BLaER1 treated with 17β-estradiol and CSF1 and Interleukin-3, amounts not matched to agents 10 nM and 100 nM (cell line): Measurements from ENCODE around the gene LRRC49.

Experiments used
- H3K27ac ChIP-seq, 11 experiments: shearing (Covaris generic); formaldehyde crosslinking; 2 replicates each; pipeline ENCODE4 v1.8.1; 2022
- H3K27me3 ChIP-seq, 11 experiments: shearing (Covaris generic); formaldehyde crosslinking; 2 replicates each; pipeline ENCODE4 v1.8.1; 2022
- H3K36me3 ChIP-seq, 11 experiments: shearing (Covaris generic); formaldehyde crosslinking; 2 replicates each; pipeline ENCODE4 v1.8.1; 2022
- H3K4me1 ChIP-seq, 10 experiments: shearing (Covaris generic); formaldehyde crosslinking; 2 replicates each; pipeline ENCODE4 v1.8.1; 2022
- H3K4me2 ChIP-seq, 11 experiments: shearing (Covaris generic); formaldehyde crosslinking; 2 replicates each; pipeline ENCODE4 v1.8.1; 2022
- H3K4me3 ChIP-seq, 10 experiments: shearing (Covaris generic); formaldehyde crosslinking; 2 replicates each; pipeline ENCODE4 v1.8.1; 2022
- H3K9ac ChIP-seq, 11 experiments: shearing (Covaris generic); formaldehyde crosslinking; 2 replicates each; pipeline ENCODE4 v1.8.1; 2022
- H3K9me3 ChIP-seq, 11 experiments: shearing (Covaris generic); formaldehyde crosslinking; replicated peaks in 1 of 11; 2 replicates each; pipeline ENCODE4 v1.8.1; 2022
- H4K20me1 ChIP-seq, 11 experiments: shearing (Covaris generic); formaldehyde crosslinking; 2 replicates each; pipeline ENCODE4 v1.8.1; 2022
- Cebpa-rat ChIP-seq, 11 experiments: shearing (Covaris generic); IDR thresholded peaks; 2 replicates each; pipeline ENCODE4 v1.8.1; 2022

The LRRC49 gene

DNA sequence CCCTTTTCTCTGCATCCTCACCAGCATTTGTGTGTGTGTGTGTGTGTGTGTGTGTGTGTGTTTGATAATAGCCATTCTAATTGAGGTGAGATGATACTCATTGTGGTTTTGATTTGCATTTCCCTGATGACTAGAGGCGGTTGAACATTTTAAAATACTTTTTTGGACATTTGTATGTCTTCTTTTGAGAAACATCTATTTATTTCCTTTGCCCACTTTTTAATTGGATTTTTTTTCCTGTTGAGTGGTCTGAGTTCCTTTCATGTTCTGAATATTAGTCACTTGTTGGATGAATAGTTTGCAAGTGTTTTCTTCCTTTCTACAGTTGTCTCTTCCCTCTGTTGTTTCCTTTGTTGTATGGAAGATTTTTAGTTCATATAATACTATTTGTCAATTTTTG, 168.4 kb downstream of the LRRC49 start:
- Histone ChIP-seq H4K20me1 (no peaks in the 10 kb centered on the region), H3K4me1 (peaks cover 0 to 6% (median 0%) of the 10 kb centered on the region in 10 experiments; a peak in 2 of 20 replicates), H3K9me3 (peaks cover 3 to 18% (median 12%) of the 10 kb centered on the region in 11 experiments; a peak in 8 of 22 replicates), H3K4me3 (no peak overlapping the region), H3K27me3 (no peaks in the 10 kb centered on the region), H3K27ac (no peak overlapping the region), H3K9ac (no peak overlapping the region), H3K36me3 (no peaks in the 10 kb centered on the region), H3K4me2 (no peak overlapping the region)
- no peak for TF ChIP-seq Cebpa-rat (IDR thresholded peaks at IDR 0.05)

DNA sequence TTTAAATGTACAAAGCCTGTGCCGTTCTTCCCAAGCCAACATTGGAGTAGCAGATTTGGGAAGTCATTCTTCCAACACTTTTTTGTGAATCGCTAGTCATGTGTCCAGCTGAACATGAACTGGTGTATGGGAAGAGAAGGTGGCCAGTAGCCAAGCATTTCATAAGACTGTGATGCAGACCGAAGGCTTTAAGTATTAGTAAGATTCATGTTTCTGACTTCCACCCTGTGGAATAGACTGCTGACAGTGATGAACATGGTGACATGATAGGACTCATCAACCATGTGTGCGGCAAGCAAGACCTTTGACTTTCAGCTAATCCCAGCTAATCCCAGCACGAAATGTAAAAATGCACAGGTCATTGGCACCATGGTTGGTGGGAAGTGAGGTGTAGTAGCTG, 174.4 kb downstream of the LRRC49 start:
- Histone ChIP-seq H3K4me2 (no peak overlapping the region), H4K20me1 (no peaks in the 10 kb centered on the region), H3K9me3 (peaks cover 0 to 10% (median 3%) of the 10 kb centered on the region in 11 experiments; a peak in 4 of 22 replicates), H3K36me3 (no peaks in the 10 kb centered on the region), H3K9ac (no peak overlapping the region), H3K4me1 (peaks cover 0 to 6% (median 0%) of the 10 kb centered on the region in 10 experiments; a peak in 2 of 20 replicates), H3K27ac (no peak overlapping the region), H3K27me3 (no peaks in the 10 kb centered on the region), H3K4me3 (no peak overlapping the region)
- no peak for TF ChIP-seq Cebpa-rat (IDR thresholded peaks at IDR 0.05)

DNA sequence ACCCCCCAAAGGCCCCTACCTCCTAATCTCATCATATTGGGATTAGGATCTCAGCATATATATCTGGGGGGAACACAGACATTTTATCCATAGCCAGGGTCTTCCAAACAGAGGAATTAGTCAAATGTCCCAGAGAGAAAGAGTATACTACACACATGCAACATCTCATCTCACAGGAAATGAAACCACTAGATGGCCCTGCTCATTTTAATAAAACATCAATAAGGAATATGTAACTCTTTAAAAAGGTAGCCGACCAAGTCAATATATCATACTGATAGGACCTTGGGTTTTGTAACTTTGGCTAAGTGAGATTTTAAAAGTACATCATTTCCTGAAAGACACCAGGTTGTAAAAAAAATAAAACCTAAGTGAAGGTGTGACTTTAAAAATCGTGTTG, 177.1 kb downstream of the LRRC49 start:
- Histone ChIP-seq H3K4me3 (no peak overlapping the region), H3K9me3 (peaks cover 0 to 9% (median 4%) of the 10 kb centered on the region in 11 experiments; a peak in 5 of 22 replicates), H3K27me3 (no peaks in the 10 kb centered on the region), H4K20me1 (no peaks in the 10 kb centered on the region), H3K4me2 (no peak overlapping the region), H3K4me1 (no peaks in the 10 kb centered on the region), H3K9ac (no peak overlapping the region), H3K36me3 (no peaks in the 10 kb centered on the region), H3K27ac (no peak overlapping the region)
- TF ChIP-seq Cebpa-rat (IDR thresholded peaks at IDR 0.05), result no peak

DNA sequence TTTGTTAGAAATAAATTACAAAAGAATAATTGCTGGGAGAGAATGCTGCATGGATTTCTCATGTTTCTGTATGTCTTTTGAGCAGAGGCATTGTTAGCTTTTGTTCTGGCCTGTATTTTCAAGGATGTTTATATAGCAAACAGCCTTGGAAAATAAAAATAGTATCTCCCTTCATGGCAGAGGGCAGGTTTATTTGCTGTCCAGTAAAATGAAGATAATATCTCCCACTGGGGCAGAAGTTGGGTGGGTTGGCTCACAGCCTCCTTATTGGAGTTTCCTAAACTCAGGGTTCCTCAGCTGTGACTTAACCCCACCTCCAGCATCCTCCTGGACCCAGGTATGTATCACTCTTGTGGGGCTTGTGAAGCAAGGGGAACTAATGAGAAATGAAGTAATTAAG, 178.9 kb downstream of the LRRC49 start:
- H3K4me1 ChIP-seq, result no peaks in the 10 kb centered on the region
- no peaks in the 10 kb centered on the region for H3K27me3 ChIP-seq
- no peak overlapping the region for H3K4me2 ChIP-seq

DNA sequence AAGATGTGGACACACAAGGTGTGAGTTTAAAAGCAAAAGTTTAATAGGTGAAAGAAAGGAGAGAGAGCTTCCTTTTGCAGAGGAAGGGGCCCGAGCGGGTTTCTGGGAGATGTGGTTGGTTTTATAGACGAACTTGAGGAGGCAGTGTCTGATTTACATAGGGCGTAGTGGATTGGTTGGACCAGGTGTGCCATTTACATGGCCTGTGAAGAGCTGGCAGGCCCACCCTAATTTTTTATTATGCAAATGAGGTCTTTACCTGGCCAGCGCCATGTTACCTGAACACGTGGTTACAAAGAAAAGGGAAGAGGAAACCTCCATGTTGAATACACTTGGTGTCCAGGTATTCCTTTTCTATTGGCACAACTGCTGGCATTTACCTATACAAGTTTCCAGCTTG, 179.8 kb downstream of the LRRC49 start:
- Histone ChIP-seq H3K27me3 (no peaks in the 10 kb centered on the region), H3K27ac (no peak overlapping the region), H3K9ac (no peak overlapping the region), H3K4me3 (no peak overlapping the region), H3K36me3 (no peaks in the 10 kb centered on the region), H3K4me2 (no peak overlapping the region), H4K20me1 (no peaks in the 10 kb centered on the region), H3K9me3 (peaks cover 0 to 9% (median 5%) of the 10 kb centered on the region in 11 experiments; a peak in 6 of 22 replicates), H3K4me1 (no peaks in the 10 kb centered on the region)
- no peak for TF ChIP-seq Cebpa-rat (IDR thresholded peaks at IDR 0.05)

More for the DNA sequence above, 178.9 kb downstream of the LRRC49 start:
- Histone ChIP-seq H3K27ac (no peak overlapping the region), H3K9me3 (peaks cover 0 to 9% (median 5%) of the 10 kb centered on the region in 11 experiments; a peak in 6 of 22 replicates), H3K9ac (no peak overlapping the region), H4K20me1 (no peaks in the 10 kb centered on the region), H3K36me3 (no peaks in the 10 kb centered on the region), H3K4me3 (no peak overlapping the region)
- TF ChIP-seq Cebpa-rat (IDR thresholded peaks at IDR 0.05), result no peak

DNA sequence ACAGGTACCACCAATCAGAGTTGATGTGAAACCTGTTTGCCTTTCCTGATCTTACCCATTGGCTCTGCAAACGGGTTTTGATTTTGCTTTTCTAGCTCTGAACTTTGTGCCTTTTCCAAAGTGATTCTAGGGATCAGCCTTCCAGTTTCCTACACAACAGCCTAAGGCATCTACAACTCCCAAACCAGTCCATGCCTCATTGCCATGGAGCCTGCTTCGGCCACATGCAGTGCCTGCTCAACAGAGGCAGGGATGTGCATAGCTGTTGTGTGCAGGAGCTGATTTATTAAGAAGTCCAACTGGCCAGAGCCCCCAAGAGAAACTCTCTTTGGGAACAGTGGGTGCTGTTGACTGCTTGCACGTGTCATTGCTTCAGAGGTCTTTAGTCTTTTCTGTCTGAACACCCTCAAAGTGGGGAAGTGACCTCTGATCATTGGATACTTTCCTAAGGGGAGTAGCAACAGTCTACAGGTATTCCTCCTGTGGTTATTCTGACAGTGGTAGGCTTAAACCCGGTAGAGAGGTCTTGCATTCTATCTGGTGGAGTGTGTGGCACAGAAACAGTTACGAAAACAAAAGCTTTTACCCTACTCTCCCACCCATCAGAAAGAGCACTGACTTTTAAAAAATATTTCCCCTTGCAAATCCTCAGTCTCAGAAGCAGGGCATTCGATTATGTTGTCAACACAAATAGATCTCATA, 186.0 kb downstream of the LRRC49 start:
- no peaks in the 10 kb centered on the region for H3K27me3 ChIP-seq

DNA sequence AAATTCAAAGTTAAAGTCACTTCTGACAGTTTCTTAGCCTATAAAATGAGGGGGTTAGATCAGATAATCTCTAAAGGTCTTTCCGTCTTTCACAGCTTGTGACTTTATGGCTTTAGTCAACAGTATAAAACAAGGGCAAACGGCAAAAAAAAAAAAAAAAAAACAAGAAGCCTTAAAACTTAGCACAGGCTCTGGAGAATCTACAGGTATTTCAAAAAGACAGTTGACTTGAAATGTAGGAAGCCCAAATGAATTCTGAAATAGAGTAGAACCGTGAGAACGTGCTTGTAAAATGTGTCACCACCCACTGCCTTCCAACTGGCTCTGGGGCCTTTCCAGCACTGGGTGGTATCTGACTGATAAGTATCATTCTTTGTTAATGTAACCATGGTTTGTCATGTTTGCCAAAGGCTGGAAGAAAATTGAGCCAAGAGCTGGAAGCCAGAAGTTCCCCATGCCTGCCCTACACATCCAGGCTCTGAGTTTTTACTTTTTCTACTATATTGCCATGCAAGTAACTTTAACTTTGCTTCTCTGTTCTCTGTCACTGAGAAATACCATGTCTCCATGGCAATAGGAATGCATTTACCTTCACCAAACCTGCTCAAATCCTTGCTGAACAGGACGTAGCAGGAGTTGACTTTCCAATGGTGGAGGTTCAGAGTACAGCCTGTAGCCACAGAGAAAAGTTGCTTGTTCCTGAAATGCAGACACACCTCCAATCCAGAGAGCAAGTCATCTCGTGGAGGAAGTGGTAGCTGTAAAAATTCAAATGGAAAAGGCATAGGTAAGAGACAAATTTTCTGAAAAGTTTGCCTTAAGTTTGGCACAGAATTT, 186.8 kb downstream of the LRRC49 start:
- TF ChIP-seq Cebpa-rat (IDR thresholded peaks at IDR 0.05), result no peak
- no peak overlapping the region for H3K4me2 ChIP-seq

More for the DNA sequence above, 186.0 kb downstream of the LRRC49 start:
- Histone ChIP-seq H3K36me3 (no peaks in the 10 kb centered on the region), H4K20me1 (no peaks in the 10 kb centered on the region), H3K4me2 (no peak overlapping the region), H3K9ac (no peak overlapping the region), H3K4me3 (no peak overlapping the region), H3K4me1 (no peaks in the 10 kb centered on the region), H3K27ac (no peak overlapping the region), H3K9me3 (peaks cover 0 to 8% (median 0%) of the 10 kb centered on the region in 11 experiments; a peak in 2 of 22 replicates)
- TF ChIP-seq Cebpa-rat (IDR thresholded peaks at IDR 0.05), result no peak

DNA sequence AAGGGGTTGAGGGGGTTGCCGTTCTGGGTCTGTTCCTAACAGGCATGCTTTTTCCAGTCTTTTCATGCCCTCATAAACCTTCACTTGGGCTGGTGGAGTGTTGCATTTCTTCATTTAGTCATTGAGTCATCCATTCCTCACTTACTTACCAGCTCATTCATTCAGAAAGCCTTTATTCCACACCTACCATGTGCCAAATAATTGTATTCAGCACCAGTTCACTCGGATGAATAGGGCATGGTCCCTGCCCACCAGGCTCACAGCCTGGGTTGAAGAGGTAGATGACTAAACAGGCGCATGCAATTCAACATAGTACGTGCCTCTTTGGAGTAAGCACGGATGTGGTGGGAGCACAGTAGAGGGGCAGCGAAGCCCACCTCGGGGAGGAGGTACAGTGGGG, 187.5 kb downstream of the LRRC49 start:
- no peaks in the 10 kb centered on the region for H3K4me1 ChIP-seq
- H3K9ac ChIP-seq, result no peak overlapping the region
- TF ChIP-seq Cebpa-rat (IDR thresholded peaks at IDR 0.05), result no peak
- H3K9me3 ChIP-seq, result peaks cover 0 to 3% (median 0%) of the 10 kb centered on the region in 11 experiments; a peak in 1 of 22 replicates
- H4K20me1 ChIP-seq, result no peaks in the 10 kb centered on the region
- H3K36me3 ChIP-seq, result no peaks in the 10 kb centered on the region
- no peaks in the 10 kb centered on the region for H3K27me3 ChIP-seq
- H3K4me3 ChIP-seq, result no peak overlapping the region
- no peak overlapping the region for H3K27ac ChIP-seq
- no peak overlapping the region for H3K4me2 ChIP-seq

More for the DNA sequence above, 186.8 kb downstream of the LRRC49 start:
- Histone ChIP-seq H3K9me3 (peaks cover 0 to 8% (median 0%) of the 10 kb centered on the region in 11 experiments; a peak in 1 of 22 replicates), H3K27ac (no peak overlapping the region), H3K9ac (no peak overlapping the region), H3K4me1 (no peaks in the 10 kb centered on the region), H3K36me3 (no peaks in the 10 kb centered on the region), H3K4me3 (no peak overlapping the region), H3K27me3 (no peaks in the 10 kb centered on the region), H4K20me1 (no peaks in the 10 kb centered on the region)

DNA sequence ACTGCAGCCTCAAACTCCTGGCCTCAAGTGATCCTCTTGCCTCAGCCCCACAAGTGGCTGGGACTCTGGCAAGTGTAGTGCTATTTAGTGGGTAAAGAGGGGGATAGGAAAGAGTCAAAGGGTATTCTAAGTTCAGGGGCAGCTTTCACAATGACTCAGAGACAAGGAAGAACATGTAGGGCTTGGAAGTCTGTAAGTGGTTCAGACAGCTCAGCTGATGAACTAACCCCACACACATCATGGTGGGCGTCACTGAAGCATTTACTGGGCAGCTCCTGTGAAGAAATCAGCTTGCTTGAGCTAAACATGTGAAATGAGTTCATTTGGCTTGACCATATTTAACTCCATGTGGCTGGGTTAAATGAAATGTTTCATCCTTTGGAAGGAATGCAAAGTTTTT, 188.1 kb downstream of the LRRC49 start:
- no peaks in the 10 kb centered on the region for H3K4me1 ChIP-seq
- no peaks in the 10 kb centered on the region for H4K20me1 ChIP-seq
- TF ChIP-seq Cebpa-rat (IDR thresholded peaks at IDR 0.05), result no peak
- no peaks in the 10 kb centered on the region for H3K36me3 ChIP-seq
- no peak overlapping the region for H3K4me2 ChIP-seq
- no peaks in the 10 kb centered on the region for H3K9me3 ChIP-seq
- H3K27me3 ChIP-seq, result no peaks in the 10 kb centered on the region
- H3K9ac ChIP-seq, result no peak overlapping the region
- no peak overlapping the region for H3K27ac ChIP-seq
- no peak overlapping the region for H3K4me3 ChIP-seq
